ENCODE results near the gene CACNG8.

CACNG8 gene

GRCh38 chr19:53977991-53978731 lies 15.4 kb downstream of the CACNG8 start:
- H3K27me3 ChIP-seq (replicated peaks; ENCODE audit: control insufficient read depth, insufficient read depth, low read length) = no peaks in the 10 kb centered on the region; the same call in 1 of the 2 replicates
- no peaks in the 10 kb centered on the region for H3K36me3 ChIP-seq (ENCODE audit: control insufficient read depth, insufficient read depth, low read length)
- no peak for TF ChIP-seq CTCF (IDR thresholded peaks at IDR 0.05; ENCODE audit: insufficient read depth, low read length, poor library complexity, severe bottlenecking)
- DNase-seq (ENCODE audit: extremely low read depth, insufficient read length) = no peak
- H3K4me3 ChIP-seq (replicated peaks; ENCODE audit: low read depth, low read length) = no peak overlapping the region

GRCh38 chr19:53978975-53979801 lies 16.5 kb downstream of the CACNG8 start:
- Histone ChIP-seq H3K27me3 (replicated peaks; ENCODE audit: control insufficient read depth, insufficient read depth, low read length) (no peaks in the 10 kb centered on the region; the same call in 1 of the 2 replicates), H3K4me3 (replicated peaks; ENCODE audit: low read depth, low read length) (no peak overlapping the region), H3K36me3 (ENCODE audit: control insufficient read depth, insufficient read depth, low read length) (no peaks in the 10 kb centered on the region)
- no peak for DNase-seq (ENCODE audit: extremely low read depth, insufficient read length)
- TF ChIP-seq CTCF (IDR thresholded peaks at IDR 0.05; ENCODE audit: insufficient read depth, low read length, poor library complexity, severe bottlenecking) = no peak

- DNase-seq (ENCODE audit: extremely low read depth, insufficient read length) = no peak
- no peak for TF ChIP-seq CTCF (IDR thresholded peaks at IDR 0.05; ENCODE audit: insufficient read depth, low read length, poor library complexity, severe bottlenecking)
- H3K27me3 ChIP-seq (replicated peaks; ENCODE audit: control insufficient read depth, insufficient read depth, low read length) = no peaks in the 10 kb centered on the region; the same call in 1 of the 2 replicates
- H3K36me3 ChIP-seq (ENCODE audit: control insufficient read depth, insufficient read depth, low read length) = no peaks in the 10 kb centered on the region
- H3K4me3 ChIP-seq (replicated peaks; ENCODE audit: low read depth, low read length) = no peak overlapping the region
These were observed 18.0 kb downstream of the CACNG8 start for GRCh38 chr19:53980539-53981375.

- H3K27me3 ChIP-seq (replicated peaks; ENCODE audit: control insufficient read depth, insufficient read depth, low read length) = no peaks in the 10 kb centered on the region; the same call in 1 of the 2 replicates
- no peaks in the 10 kb centered on the region for H3K36me3 ChIP-seq (ENCODE audit: control insufficient read depth, insufficient read depth, low read length)
- no peak overlapping the region for H3K4me3 ChIP-seq (replicated peaks; ENCODE audit: low read depth, low read length)
- DNase-seq (ENCODE audit: extremely low read depth, insufficient read length) = no peak
- TF ChIP-seq CTCF (IDR thresholded peaks at IDR 0.05; ENCODE audit: insufficient read depth, low read length, poor library complexity, severe bottlenecking) = no peak
These were observed 18.7 kb downstream of the CACNG8 start for GRCh38 chr19:53981376-53981951.

- H3K36me3 ChIP-seq (ENCODE audit: control insufficient read depth, insufficient read depth, low read length) = no peaks in the 10 kb centered on the region
- no peak for DNase-seq (ENCODE audit: extremely low read depth, insufficient read length)
- no peak overlapping the region for H3K4me3 ChIP-seq (replicated peaks; ENCODE audit: low read depth, low read length)
- TF ChIP-seq CTCF (IDR thresholded peaks at IDR 0.05; ENCODE audit: insufficient read depth, low read length, poor library complexity, severe bottlenecking) = no peak
- no peaks in the 10 kb centered on the region; the same call in 1 of the 2 replicates for H3K27me3 ChIP-seq (replicated peaks; ENCODE audit: control insufficient read depth, insufficient read depth, low read length)
These were observed 19.3 kb downstream of the CACNG8 start for GRCh38 chr19:53982001-53982451.
